Fibroblast of villous mesenchyme (primary cell): Measurements from ENCODE around the gene GLT1D1. TPM values are rescaled to one million over a fixed set of nuclear protein-coding genes. Genes with fewer than 3 reads are reported as not detected.
"Not testable (repeated sequence)": the region's sequence is repeated elsewhere in the genome, so short reads cannot be mapped to it uniquely, and the experiment has no call there.

Experiments
- DNase-seq: peaks from one replicate; pipeline ENCODE4 v3.0.0-alpha.2; 2010; ENCODE audit warnings: low read depth
- H3K4me3 ChIP-seq: 2 replicates; pipeline ENCODE4 v1.5.1; 2011; ENCODE audit warnings: low read depth, mild to moderate bottlenecking, low read length
- CTCF ChIP-seq: IDR thresholded peaks from 2 replicates; pipeline ENCODE4 v1.5.1; 2012; ENCODE audit warnings: low read depth, mild to moderate bottlenecking, low read length; ENCODE audit not compliant: insufficient read depth
- total RNA-seq: library from RNA; depleted of rRNA; stranded (reverse); fragments of >200 nt; gene quantifications from 2 replicates; pipeline ENCODE4 v1.2.3, GENCODE V29; 2012

The GLT1D1 gene
- total RNA-seq, 1 donor: under 0.01 TPM

DNA sequence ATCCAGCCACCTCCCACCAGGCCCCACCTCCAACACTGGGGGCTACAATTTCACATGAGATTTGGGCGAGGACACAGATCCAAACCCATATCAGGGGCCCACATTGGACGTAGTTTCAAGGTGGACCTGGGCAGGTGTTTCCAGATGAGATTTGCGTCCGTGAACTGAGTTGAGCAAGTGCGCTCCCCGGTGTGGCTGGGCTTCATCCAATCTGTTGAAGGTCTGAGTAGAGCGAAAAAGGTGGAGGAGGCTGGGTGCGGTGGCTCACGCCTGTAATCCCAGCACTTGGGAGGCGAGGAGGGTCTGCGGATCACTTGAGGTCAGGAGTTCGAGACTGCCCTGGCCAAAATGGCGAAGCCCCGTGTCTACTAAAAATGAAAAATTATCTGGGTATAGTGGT is 4.9 kb upstream of the GLT1D1 start:
- no peak overlapping the region for H3K4me3 ChIP-seq
- no peak for TF ChIP-seq CTCF
- no peak for DNase-seq

DNA sequence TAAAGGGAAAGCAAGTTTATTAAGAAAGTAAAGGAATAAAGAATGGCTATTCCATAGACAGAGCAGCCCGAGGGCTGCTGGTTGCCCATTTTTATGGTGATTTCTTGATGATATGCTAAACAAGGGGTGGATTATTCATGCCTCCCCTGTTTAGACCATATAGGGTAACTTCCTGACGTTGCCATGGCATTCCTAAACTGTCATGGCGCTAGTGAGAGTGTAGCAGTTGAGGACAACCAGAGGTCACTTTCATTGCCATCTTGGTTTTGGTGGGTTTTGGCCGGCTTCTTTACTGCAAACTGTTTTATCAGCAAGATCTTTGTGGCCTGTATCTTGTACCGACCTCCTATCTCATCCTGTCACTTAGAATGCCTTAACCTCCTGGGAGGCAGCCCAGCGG is 3.5 kb upstream of the GLT1D1 start:
- DNase-seq, H3K4me3 ChIP-seq: not testable (repeated sequence)

- no peak overlapping the region for H3K4me3 ChIP-seq
- no peak for TF ChIP-seq CTCF
- no peak for DNase-seq
Measured at GRCh38 chr12:128850400-128850799, 2.9 kb upstream of the GLT1D1 start.

DNA sequence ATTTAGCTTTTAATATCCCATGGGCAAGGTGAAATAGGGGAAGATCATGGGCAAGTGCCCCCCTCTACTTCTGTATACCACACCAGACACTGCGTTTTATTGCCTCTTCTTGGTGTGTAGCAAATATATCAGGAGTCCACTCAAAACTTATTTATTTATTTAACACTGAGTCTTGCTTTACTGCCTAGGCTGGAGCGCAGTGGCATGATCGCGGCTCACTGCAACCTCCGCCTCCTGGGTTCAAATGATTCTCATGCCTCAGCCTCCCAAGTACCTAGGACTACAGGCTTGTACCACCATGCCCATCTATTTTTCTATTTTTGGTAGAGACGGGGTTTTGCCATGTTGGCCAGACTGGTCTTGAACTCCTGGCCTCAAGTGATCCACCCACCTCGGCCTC is 1.8 kb upstream of the GLT1D1 start:
- not testable (repeated sequence) for H3K4me3 ChIP-seq, DNase-seq

DNA sequence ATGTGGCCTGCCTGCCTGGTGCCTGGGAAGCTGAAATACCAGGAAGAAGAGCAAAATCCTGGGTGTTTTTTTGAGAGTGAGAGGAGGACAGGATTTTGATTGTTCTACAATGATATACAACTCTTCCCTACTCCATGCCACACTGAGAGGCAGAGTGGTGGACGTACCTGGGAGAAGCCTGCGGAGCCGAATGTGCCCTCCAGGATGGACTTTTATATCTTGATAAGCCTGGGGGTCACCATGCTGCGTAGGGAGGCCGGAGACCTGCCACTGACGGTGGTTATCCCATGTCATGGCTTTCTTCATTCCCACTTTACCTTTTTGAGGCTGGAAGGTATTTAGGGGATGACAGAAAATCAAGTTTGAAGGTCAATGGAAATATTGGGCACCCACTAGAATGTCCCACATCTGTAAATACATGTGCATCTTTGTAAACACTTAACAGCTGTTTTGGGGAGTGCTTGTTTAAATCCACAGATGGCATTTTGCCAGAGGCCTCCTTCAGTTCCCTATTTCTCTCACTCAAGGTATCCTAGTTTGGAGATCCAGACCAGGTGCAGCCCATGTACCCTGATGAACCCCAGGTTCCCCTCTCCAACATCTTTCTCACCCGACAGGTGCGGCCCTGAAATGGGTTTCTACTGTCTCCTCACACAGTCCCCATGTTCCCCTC is 1.1 kb upstream of the GLT1D1 start:
- no peak overlapping the region for H3K4me3 ChIP-seq
- DNase-seq: no peak

DNA sequence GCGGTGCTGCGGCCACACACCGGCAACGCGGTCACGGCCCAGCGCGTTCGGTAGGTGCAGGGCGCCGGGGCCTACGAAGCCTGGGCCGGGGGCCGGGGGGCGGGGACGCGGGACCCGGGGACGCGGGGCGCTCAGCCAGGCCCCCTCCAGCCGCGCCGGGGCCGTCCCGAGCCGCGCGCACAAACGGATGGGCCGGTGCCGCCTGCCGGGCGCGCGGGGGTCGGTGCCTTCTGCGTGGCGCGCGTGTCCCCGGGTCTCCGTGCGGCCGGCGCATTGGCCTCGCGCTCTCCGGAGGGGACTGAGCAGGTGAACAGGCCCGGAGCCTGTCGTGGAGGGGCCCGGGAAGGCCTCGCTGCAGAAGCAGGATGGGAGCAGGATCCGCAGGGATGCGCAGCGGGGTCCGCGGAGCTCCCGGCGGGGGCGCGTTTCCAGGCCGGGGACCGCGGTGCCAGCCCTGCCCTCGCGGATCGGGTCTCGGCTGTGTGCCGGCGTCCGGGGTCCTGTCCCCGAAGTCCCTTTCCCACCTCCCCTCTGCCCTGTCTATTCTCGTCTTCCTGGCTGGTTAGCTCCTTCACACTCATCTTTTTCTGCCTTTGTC is 421 bp downstream of the GLT1D1 start:
- no peak for TF ChIP-seq CTCF
- no peak overlapping the region for H3K4me3 ChIP-seq
- DNase-seq: no peak

More for the DNA sequence above, 1.1 kb upstream of the GLT1D1 start:
- no peak for TF ChIP-seq CTCF

GRCh38 chr12:128856035-128856790 is 2.9 kb downstream of the GLT1D1 start:
- TF ChIP-seq CTCF: no peak
- H3K4me3 ChIP-seq: no peak overlapping the region
- no peak for DNase-seq

DNA sequence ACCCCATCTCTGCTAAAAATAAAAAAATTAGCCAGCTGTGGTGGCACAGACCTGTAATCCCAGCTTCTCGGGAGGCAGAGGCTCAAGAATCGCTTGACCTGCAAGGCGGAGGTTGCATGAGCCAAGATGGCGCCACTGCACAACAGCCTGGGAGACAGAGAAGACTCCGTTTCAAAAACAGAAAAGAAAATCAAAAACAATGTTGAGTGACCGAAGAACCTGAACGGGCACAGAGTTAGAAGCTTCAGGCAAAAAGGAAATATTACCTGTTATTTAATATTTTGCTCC is 3.5 kb downstream of the GLT1D1 start:
- DNase-seq: no peak
- H3K4me3 ChIP-seq: no peak overlapping the region
- TF ChIP-seq CTCF: no peak
